ENCODE measurements around the gene ME1. TPM values are rescaled to one million over a fixed set of nuclear protein-coding genes. Genes with fewer than 3 reads are reported as not detected.

Gene ME1
- total RNA-seq, 1 donor from 2014 or later = 22.3 TPM

DNA sequence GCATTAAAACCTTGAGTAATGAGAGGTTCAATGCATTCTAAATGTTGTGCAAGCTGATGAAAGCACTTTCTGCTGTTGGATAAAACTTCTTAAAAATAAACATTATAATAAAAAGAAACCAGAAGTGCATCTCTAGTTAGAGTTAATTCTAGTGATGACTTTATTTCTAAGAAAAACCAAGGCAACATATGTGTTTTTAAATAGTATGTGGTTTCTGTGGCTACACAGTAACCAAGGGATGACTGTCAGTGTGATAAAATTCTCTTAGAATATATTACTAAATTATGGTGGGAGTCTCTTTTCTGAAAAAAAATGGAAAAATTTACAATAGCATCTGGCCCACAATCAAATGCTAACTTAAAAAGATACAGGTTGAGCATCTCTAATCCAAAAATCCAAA, 117.0 kb downstream of the ME1 start:
- Histone ChIP-seq H3K4me3 (no peak overlapping the region), H3K4me1 (no peaks in the 10 kb centered on the region), H3K27ac (replicated peaks) (no peak overlapping the region), H3K27me3 (ENCODE audit: low read depth) (no peaks in the 10 kb centered on the region), H3K9me3 (replicated peaks) (no peaks in the 10 kb centered on the region), H3K36me3 (no peaks in the 10 kb centered on the region)
- TF ChIP-seq CTCF (IDR thresholded peaks at IDR 0.05; ENCODE audit: borderline replicate concordance) = no peak
- DNase-seq = no peak
- intact Hi-C loops (cut with micrococcal nuclease) = no loop called here

DNA sequence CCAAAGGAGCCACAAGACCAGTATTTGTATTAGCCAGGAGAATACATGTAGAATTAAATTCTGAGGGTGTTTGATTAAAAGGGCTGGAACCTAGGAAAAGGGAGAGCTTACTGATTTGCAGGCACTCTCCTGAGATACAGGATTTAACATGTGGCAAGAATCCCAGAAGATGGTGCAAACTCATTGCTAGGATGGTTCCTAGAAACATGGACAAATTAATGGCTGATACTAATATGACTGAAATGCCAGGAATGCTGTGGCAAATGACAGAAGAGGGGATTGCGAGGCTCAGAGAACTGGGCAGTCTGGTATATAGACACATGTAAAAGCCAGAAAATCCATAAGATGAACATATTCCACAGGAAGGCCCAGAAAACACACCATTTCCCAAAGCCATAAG, 119.6 kb downstream of the ME1 start:
- Histone ChIP-seq H3K36me3 (no peaks in the 10 kb centered on the region), H3K4me3 (no peak overlapping the region), H3K27me3 (ENCODE audit: low read depth) (no peaks in the 10 kb centered on the region), H3K27ac (replicated peaks) (no peak overlapping the region), H3K9me3 (replicated peaks) (no peaks in the 10 kb centered on the region), H3K4me1 (no peaks in the 10 kb centered on the region)
- DNase-seq = no peak
- intact Hi-C loops (cut with micrococcal nuclease) = no loop called here
- no peak for TF ChIP-seq CTCF (IDR thresholded peaks at IDR 0.05; ENCODE audit: borderline replicate concordance)

- Histone ChIP-seq H3K4me3 (no peak overlapping the region), H3K9me3 (replicated peaks) (no peaks in the 10 kb centered on the region), H3K4me1 (no peaks in the 10 kb centered on the region), H3K36me3 (no peaks in the 10 kb centered on the region), H3K27me3 (ENCODE audit: low read depth) (no peaks in the 10 kb centered on the region), H3K27ac (replicated peaks) (no peak overlapping the region)
- DNase-seq = no peak
- TF ChIP-seq CTCF (IDR thresholded peaks at IDR 0.05; ENCODE audit: borderline replicate concordance) = no peak
- intact Hi-C loops (cut with micrococcal nuclease) = no loop called here
These were observed 120.8 kb downstream of the ME1 start for GRCh38 chr6:83310046-83310445.

DNA sequence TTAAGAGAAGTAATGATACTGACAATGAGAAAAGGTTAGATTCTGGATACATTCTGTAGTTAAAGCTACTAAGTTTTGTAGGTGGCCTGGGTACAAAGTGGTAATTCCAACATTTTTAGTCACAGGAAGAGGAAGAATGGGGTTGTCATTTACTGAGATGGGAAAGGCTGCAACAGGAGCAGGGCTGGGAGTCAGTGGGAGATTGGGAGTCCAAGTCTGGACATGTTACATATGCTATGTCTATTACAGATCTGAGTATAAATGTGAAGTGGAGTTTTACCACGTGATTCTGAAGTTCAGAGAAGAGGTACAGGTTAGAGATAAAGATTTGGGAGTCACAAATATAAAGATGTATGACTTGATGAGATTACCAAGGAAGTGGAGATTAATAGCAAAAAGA, 121.5 kb downstream of the ME1 start:
- Histone ChIP-seq H3K9me3 (replicated peaks) (no peaks in the 10 kb centered on the region), H3K27me3 (ENCODE audit: low read depth) (no peaks in the 10 kb centered on the region), H3K36me3 (no peaks in the 10 kb centered on the region), H3K27ac (replicated peaks) (no peak overlapping the region), H3K4me3 (no peak overlapping the region), H3K4me1 (no peaks in the 10 kb centered on the region)
- no peak for DNase-seq
- TF ChIP-seq CTCF (IDR thresholded peaks at IDR 0.05; ENCODE audit: borderline replicate concordance) = no peak
- intact Hi-C loops (cut with micrococcal nuclease) = no loop called here

DNA sequence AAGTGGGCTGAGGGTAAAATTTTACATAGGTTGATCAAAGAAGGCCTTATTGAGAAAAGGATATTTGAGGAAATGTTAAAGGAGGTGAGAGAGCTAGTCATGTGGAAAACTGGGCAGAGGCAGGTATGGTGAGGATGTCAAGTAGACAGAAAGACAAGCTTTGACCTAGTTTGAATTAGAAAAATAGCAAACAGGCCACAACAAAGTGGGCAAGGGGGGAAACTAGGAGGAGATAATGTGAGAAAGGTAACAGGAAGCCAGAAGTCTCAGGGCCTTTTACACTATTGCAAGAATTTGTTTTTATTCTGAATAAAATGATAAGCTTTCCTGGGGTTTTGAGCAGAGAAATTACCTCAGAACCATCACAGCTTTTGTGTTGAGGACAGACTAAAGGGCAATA, 122.0 kb downstream of the ME1 start:
- Histone ChIP-seq H3K27ac (replicated peaks) (no peak overlapping the region), H3K4me1 (no peaks in the 10 kb centered on the region), H3K27me3 (ENCODE audit: low read depth) (no peaks in the 10 kb centered on the region), H3K4me3 (no peak overlapping the region), H3K36me3 (no peaks in the 10 kb centered on the region), H3K9me3 (replicated peaks) (no peaks in the 10 kb centered on the region)
- no peak for TF ChIP-seq CTCF (IDR thresholded peaks at IDR 0.05; ENCODE audit: borderline replicate concordance)
- intact Hi-C loops (cut with micrococcal nuclease) = no loop called here
- DNase-seq = no peak

DNA sequence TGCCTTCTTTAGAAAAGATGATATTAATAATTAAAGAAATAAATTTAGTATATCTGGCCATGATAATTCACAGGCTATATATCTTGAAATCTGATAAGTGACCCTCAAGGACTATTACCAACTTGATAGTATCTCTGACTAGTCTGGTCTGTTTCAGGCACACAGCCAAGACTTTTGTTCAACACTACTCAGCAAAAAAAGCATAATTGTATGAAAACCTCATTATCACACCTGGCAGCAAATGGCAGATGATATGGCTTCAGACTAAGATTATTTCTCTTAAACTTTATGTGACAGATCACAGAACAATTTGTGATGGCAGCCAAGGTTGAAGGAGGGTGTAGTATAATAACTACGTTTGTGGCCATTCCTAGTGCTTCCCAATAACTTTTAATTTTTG, 123.0 kb downstream of the ME1 start:
- no peak for TF ChIP-seq CTCF (IDR thresholded peaks at IDR 0.05; ENCODE audit: borderline replicate concordance)
- Histone ChIP-seq H3K36me3 (no peaks in the 10 kb centered on the region), H3K9me3 (replicated peaks) (no peaks in the 10 kb centered on the region), H3K27me3 (ENCODE audit: low read depth) (no peaks in the 10 kb centered on the region), H3K4me3 (no peak overlapping the region), H3K4me1 (no peaks in the 10 kb centered on the region), H3K27ac (replicated peaks) (no peak overlapping the region)
- no peak for DNase-seq
- intact Hi-C loops (cut with micrococcal nuclease) = no loop called here
